Measurements from ENCODE around the gene CD27.

CD27 gene

DNA sequence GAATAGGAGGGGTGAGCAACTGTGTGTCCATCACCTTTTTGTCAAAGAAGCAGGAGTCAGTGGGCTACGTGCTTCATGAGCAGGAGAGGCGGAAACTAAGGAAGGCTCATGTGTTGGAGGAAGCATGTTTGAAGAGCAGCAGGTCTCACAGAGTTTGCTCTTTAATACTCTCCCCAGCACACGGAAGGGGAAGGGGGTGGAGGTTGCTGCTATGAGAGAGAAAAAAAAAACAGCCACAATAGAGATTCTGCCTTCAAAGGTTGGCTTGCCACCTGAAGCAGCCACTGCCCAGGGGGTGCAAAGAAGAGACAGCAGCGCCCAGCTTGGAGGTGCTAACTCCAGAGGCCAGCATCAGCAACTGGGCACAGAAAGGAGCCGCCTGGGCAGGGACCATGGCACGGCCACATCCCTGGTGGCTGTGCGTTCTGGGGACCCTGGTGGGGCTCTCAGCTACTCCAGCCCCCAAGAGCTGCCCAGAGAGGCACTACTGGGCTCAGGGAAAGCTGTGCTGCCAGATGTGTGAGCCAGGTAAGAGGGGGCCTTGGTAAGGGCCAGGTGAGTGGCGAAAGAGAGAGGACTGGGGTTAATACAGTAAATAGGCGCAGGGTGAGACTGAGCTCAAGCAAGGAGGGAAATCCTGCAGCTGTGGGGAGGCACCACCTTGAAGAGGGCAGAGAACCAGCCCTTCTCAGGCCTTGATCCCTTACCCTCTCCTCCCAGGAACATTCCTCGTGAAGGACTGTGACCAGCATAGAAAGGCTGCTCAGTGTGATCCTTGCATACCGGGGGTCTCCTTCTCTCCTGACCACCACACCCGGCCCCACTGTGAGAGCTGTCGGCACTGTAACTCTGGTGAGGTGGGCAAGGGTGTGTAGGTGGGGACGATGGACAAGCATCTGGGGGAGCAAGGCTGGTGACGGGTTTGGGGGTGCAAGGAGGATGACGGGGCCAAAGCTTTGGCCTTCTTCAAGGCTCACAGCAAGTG is at the start of gene CD27:
TSS of gene CD27 (plus strand) at position 252 of the 985 bp plus-strand sequence. CDS start at position 393, 141 bp downstream.
- no peak within 1 kb of the TSS for H3K4me3 ChIP-seq
- 0 out of 2 replicates have a peak, but pooled peaks cover 3% of the 10 kb centered on the region for H3K27me3 ChIP-seq (ENCODE audit: low read depth)
- no peaks in the 10 kb centered on the region for H3K36me3 ChIP-seq (replicated peaks)
- H3K4me1 ChIP-seq = no peaks in the 10 kb centered on the region
- no peak for DNase-seq (ENCODE audit: low spot score in 2 of 2)
- in situ Hi-C loops (cut with MboI; ENCODE audit: low sequenced_read_pairs) = no loop called here
- no peaks in the 10 kb centered on the region for H3K9me3 ChIP-seq

DNA sequence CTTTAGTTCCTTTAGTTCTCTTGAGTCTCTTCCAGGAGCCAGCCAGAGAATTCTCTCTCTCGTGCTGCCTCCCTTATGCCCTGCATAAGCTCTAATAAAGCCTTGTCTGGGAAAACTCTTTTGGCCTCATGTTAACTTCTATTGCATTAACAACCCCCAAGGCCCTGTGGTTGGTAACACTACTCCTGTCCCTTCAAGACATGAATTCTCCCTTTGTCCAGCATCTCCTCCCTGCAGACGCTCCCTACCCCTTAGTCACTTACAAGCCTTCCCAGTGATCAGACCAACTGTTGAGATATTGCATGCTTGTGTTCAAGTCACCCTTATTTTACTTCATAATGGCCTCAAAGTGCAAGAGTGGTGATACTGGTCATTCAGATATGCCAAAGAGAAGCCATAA is 48.7 kb upstream of the CD27 start:
- H3K4me3 ChIP-seq = no peak overlapping the region
- H3K4me1 ChIP-seq = peaks cover 11% of the 10 kb centered on the region
- H3K9me3 ChIP-seq = no peaks in the 10 kb centered on the region
- H3K27me3 ChIP-seq (ENCODE audit: low read depth) = no peaks in the 10 kb centered on the region
- in situ Hi-C loops (cut with MboI; ENCODE audit: low sequenced_read_pairs) = no loop called here
- H3K36me3 ChIP-seq (replicated peaks) = no peaks in the 10 kb centered on the region
- no peak for DNase-seq (ENCODE audit: low spot score in 2 of 2)

DNA sequence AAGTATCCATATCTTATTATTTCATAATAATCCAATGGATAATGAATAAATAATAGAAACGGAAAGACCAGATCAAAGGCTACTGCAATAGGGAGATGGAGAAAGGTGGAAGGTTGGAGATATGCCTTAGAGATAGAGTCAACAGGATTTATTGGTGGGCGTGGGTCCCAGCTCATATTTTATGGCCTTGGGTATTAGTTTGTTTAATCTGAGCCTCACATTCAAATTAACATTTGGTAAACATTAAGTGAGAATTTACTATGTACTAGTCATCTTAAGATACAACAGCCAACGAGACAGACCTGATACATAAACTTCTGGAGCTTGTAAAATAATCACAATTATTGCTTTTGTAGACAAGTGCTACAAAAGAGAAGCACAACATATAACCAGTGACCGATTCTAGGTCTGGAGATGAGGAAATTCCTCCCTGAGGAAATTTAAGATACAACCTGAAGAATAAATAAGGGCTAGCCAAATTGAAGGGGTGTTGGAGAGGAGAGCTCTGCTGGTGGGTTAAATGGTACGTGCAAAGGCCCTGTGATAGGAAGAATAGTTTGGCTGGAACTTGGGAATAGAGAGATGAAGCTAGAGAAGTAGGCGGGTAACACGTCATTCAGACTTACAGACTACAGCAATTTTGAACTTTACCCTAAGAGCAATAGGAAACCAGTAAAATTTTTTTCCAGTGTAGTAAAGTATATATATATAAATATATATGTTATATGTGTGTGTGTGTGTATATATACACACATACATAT is 44.7 kb upstream of the CD27 start:
- no peak overlapping the region for H3K4me3 ChIP-seq
- peaks cover 16% of the 10 kb centered on the region for H3K4me1 ChIP-seq
- in situ Hi-C loops (cut with MboI; ENCODE audit: low sequenced_read_pairs) = no loop called here
- H3K9me3 ChIP-seq = no peaks in the 10 kb centered on the region
- H3K27me3 ChIP-seq (ENCODE audit: low read depth) = no peaks in the 10 kb centered on the region
- no peaks in the 10 kb centered on the region for H3K36me3 ChIP-seq (replicated peaks)
- DNase-seq (ENCODE audit: low spot score in 2 of 2) = no peak

DNA sequence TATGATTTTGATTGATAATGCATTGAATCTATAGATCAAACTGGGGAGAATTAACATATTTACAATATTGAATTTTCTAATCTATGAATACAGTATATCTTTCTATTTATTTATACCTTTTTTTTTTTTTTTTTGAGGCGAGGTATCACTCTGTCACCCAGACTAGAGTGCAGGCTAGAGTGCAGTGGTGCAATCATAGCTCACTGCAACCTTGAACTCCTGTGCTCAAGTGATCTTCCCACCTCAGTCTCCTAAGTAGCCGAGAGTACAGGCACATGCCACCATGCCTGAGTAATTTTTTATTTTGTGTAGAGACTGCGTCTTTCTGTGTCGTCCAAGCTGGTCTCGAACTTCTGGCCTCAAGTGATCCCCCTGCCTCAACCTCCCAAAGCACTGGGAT is 40.4 kb upstream of the CD27 start:
- in situ Hi-C loops (cut with MboI; ENCODE audit: low sequenced_read_pairs) = no loop called here
- no peaks in the 10 kb centered on the region for H3K27me3 ChIP-seq (ENCODE audit: low read depth)
- H3K4me1 ChIP-seq = peaks cover 5% of the 10 kb centered on the region; the same call in 1 of the 2 replicates
- H3K36me3 ChIP-seq (replicated peaks) = no peaks in the 10 kb centered on the region
- no peak overlapping the region for H3K4me3 ChIP-seq
- H3K9me3 ChIP-seq = no peaks in the 10 kb centered on the region
- DNase-seq (ENCODE audit: low spot score in 2 of 2) = no peak

DNA sequence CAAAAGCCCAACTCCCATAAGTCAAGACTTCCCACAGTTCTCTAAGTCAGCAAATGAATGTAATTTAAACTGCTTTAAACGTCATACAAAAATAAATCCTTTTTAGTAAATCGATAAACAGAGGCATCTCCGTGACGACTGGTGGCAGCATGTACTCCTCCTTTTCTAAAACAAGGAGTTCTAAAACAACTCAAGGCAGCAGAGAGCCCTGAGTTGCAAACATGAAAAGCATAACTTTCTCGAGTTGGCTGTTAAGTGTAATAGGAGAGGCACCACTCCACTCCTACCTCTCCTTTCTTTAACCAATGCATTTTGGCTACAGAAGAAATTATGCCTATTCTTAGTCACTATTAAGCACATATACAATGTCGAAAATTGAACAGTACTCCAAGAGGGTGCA is 38.8 kb upstream of the CD27 start:
- Histone ChIP-seq H3K9me3 (no peaks in the 10 kb centered on the region), H3K36me3 (replicated peaks) (no peaks in the 10 kb centered on the region)

DNA sequence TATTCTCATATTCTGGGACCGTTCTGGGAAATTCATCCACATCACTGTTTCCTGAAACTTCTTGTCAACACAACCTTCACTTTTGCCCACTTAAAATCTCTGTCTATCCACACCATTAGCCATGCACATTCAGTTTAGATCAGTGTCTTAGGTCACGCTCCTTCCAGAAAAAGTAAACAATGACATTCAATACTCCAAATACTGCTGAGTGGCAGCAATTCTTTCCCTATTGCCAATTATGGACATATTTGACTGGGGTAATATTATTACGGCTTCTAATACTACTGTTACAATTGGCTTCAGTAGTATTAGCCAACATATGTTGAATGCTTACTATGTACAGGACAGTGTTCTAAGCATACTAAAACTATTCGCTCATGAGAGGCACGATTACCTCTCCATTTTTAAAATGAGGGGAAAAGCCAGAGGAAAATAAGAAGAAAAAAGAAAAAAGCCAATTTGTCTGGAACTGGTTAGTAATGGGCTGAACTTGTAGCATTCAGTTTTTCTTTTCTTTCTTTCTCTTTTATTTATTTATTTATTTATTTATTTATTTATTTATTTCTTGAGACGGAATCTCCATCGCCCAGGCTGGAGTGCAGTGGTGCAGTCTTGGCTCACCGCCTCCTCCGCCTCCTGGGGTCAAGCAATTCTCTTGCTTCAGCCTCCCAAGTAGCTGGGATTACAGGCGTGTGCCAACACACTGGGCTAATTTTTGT is 37.4 kb upstream of the CD27 start:
- H3K36me3 ChIP-seq (replicated peaks) = no peaks in the 10 kb centered on the region
- no peak for DNase-seq (ENCODE audit: low spot score in 2 of 2)
- H3K4me3 ChIP-seq = no peak overlapping the region
- no peaks in the 10 kb centered on the region for H3K27me3 ChIP-seq (ENCODE audit: low read depth)
- H3K9me3 ChIP-seq = no peaks in the 10 kb centered on the region
- H3K4me1 ChIP-seq = peaks cover 5% of the 10 kb centered on the region; the same call in 1 of the 2 replicates
- in situ Hi-C loops (cut with MboI; ENCODE audit: low sequenced_read_pairs) = no loop called here

More for the DNA sequence above, 38.8 kb upstream of the CD27 start:
- in situ Hi-C loops (cut with MboI; ENCODE audit: low sequenced_read_pairs) = no loop called here
- Histone ChIP-seq H3K4me1 (peaks cover 5% of the 10 kb centered on the region; the same call in 1 of the 2 replicates), H3K4me3 (no peak overlapping the region), H3K27me3 (ENCODE audit: low read depth) (no peaks in the 10 kb centered on the region)
- no peak for DNase-seq (ENCODE audit: low spot score in 2 of 2)

DNA sequence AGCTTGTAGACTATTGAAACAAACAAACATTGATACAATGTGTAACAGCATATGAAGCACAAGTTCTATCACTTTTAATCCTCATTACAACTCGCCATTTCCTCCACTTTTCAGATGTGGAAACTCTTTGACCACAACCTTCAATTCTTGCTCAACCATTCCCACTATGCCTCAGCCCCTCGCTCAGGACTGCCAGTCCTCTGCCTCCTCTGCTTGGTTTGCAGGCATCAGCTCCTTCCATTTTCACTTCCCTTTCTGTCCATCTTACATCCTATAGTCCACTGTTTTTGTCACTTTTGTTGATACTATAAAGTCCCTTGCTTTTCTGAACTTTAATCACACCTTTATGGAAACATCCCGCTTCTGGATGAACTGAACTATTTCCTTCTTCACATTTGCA is 28.2 kb upstream of the CD27 start:
- Histone ChIP-seq H3K4me1 (no peaks in the 10 kb centered on the region), H3K9me3 (no peaks in the 10 kb centered on the region), H3K27me3 (ENCODE audit: low read depth) (no peaks in the 10 kb centered on the region), H3K36me3 (replicated peaks) (no peaks in the 10 kb centered on the region), H3K4me3 (no peak overlapping the region)
- DNase-seq (ENCODE audit: low spot score in 2 of 2) = no peak
- in situ Hi-C loops (cut with MboI; ENCODE audit: low sequenced_read_pairs) = no loop called here

DNA sequence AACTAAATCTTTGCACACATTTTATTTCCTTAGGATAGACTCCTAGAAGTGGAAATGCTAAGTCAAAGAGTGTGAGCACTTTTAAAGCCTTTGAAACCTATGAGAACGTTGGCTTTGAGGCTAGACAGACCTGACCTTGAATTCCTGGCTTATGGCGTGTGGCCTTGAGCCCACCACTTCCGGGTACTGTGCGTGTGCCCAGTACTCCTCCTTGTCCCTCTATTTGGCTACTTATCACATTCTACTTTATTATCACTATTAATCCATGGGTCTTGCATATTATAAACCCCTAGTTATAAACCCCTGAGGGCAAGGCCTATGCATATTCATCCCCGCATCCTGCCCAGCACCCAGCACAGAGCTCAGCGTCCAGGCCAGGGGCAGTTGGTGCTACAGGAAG is 26.0 kb upstream of the CD27 start:
- Histone ChIP-seq H3K36me3 (replicated peaks) (no peaks in the 10 kb centered on the region), H3K27me3 (ENCODE audit: low read depth) (no peaks in the 10 kb centered on the region), H3K4me3 (no peak overlapping the region), H3K4me1 (no peaks in the 10 kb centered on the region; the same call in 1 of the 2 replicates), H3K9me3 (no peaks in the 10 kb centered on the region)
- in situ Hi-C loops (cut with MboI; ENCODE audit: low sequenced_read_pairs) = no loop called here
- DNase-seq (ENCODE audit: low spot score in 2 of 2) = no peak

DNA sequence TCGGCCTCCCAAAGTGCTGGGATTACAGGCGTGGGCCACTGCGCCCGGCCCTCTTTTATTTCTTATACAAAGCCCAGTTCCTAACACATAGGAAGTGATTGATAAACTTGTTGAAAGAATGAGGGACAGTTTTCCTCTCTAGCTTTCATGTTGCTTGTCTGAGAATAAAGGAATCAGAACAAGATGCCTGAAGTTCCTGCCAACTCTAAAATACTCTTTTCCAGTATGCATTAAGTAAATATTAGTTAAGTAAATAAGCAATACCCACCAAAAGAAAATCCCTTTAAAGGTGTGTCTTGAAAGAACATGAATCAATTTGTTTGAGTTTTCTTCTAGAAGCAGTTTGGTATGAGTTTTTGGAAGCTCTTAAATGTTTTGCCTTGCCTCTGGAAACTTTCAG is 24.4 kb upstream of the CD27 start:
- in situ Hi-C loops (cut with MboI; ENCODE audit: low sequenced_read_pairs) = no loop called here
- no peak for DNase-seq (ENCODE audit: low spot score in 2 of 2)
- no peaks in the 10 kb centered on the region for H3K36me3 ChIP-seq (replicated peaks)
- no peaks in the 10 kb centered on the region for H3K27me3 ChIP-seq (ENCODE audit: low read depth)
- no peaks in the 10 kb centered on the region; the same call in 1 of the 2 replicates for H3K4me1 ChIP-seq
- H3K9me3 ChIP-seq = no peaks in the 10 kb centered on the region
- H3K4me3 ChIP-seq = no peak overlapping the region

DNA sequence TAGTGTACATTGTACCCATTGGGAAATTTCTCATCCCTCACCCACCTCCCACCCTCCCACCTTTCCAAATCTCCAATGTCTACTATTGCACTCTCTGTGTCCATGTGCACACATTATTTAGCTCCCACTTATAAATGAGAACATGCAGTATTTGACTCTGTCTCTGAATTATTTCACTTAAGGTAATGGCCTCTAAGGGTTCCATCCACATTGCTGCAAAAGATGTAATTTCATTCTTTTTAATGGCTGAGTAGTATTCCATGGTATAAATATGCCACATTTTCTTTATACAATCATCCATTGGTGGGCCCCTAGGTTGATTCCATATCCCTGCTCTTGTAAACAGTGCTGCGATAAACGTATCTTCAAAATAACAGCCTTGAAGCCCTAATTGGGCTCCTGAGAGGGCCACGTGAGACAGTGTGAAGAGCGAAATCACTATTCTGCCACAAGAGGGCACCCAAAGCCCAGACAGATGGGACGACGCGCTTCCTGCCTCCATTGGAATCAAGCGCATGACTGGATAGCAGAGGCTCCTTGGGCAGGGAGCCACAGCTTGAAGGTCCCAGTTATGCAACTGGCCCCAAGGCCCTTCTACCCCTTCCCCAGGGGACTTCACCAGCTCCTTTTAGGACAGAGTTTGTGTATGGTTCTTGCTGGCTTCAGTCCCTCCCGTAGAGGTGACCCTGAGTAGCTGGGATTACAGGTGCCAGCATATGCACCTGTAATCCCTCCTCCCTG is 21.3 kb upstream of the CD27 start:
- Histone ChIP-seq H3K9me3 (no peaks in the 10 kb centered on the region), H3K27me3 (ENCODE audit: low read depth) (no peaks in the 10 kb centered on the region), H3K4me1 (no peaks in the 10 kb centered on the region; the same call in 1 of the 2 replicates), H3K4me3 (no peak overlapping the region), H3K36me3 (replicated peaks) (no peaks in the 10 kb centered on the region)
- in situ Hi-C loops (cut with MboI; ENCODE audit: low sequenced_read_pairs) = no loop called here
- DNase-seq (ENCODE audit: low spot score in 2 of 2) = peak; percentile 82 to 85

DNA sequence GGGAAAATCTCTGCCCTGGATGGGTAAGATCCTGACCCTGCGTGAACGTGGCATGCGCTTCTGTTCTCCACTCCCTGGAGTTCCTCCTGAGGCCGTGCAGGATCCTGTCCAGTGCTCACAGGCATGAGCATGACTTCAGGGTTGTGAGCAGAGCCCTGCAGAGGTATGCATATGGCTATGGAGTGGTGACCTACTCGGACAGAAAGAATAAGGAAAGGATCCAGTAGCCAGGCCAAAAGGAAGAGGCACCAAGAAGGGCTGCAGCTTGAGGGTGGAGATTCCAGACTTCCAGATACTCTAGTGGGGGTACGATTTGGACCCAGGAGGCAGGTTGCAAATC is 20.8 kb upstream of the CD27 start:
- Histone ChIP-seq H3K36me3 (replicated peaks) (no peaks in the 10 kb centered on the region), H3K4me1 (no peaks in the 10 kb centered on the region; the same call in 1 of the 2 replicates), H3K9me3 (no peaks in the 10 kb centered on the region), H3K4me3 (no peak overlapping the region), H3K27me3 (ENCODE audit: low read depth) (no peaks in the 10 kb centered on the region)
- DNase-seq (ENCODE audit: low spot score in 2 of 2) = no peak
- in situ Hi-C loops (cut with MboI; ENCODE audit: low sequenced_read_pairs) = no loop called here

DNA sequence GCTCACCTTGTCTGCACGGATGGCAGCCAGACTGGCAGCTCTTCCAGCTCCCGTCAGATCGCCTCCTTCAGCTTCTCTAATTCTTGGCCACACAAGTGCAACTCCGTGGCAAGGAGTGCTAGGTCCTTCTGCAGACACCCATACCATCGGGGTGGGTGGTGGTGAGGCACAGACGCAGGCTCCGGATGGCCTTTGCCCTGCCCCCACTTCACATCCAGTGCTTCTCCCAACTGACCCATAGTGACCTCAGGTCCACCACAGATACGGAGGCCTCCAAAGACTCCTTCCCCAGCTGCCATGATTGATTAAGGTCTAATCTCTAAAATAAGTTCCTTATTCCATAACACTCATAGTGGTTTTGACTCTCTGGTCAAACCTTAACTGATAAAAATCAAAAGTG is 19.9 kb upstream of the CD27 start:
- H3K36me3 ChIP-seq (replicated peaks) = no peaks in the 10 kb centered on the region
- H3K27me3 ChIP-seq (ENCODE audit: low read depth) = no peaks in the 10 kb centered on the region
- in situ Hi-C loops (cut with MboI; ENCODE audit: low sequenced_read_pairs) = loop anchor here (5.0 kb wide), 1 partner anchor 37 kb away; no protein-coding TSS in a partner anchor
- H3K4me3 ChIP-seq = no peak overlapping the region
- H3K4me1 ChIP-seq = no peaks in the 10 kb centered on the region; the same call in 1 of the 2 replicates
- no peak for DNase-seq (ENCODE audit: low spot score in 2 of 2)
- H3K9me3 ChIP-seq = no peaks in the 10 kb centered on the region

All from HAP-1 (cell line).